ENCODE measurements around the gene CCL11. TPM values are rescaled to one million over a fixed set of nuclear protein-coding genes. Genes with fewer than 3 reads are reported as not detected.

The CCL11 gene
- total and polyA plus RNA-seq, 2 experiments from 2014 or later, result not detected

GRCh38 chr17:34257299-34257985 lies 28.1 kb upstream of the CCL11 start (continued):
- TF ChIP-seq, protein P1, sequence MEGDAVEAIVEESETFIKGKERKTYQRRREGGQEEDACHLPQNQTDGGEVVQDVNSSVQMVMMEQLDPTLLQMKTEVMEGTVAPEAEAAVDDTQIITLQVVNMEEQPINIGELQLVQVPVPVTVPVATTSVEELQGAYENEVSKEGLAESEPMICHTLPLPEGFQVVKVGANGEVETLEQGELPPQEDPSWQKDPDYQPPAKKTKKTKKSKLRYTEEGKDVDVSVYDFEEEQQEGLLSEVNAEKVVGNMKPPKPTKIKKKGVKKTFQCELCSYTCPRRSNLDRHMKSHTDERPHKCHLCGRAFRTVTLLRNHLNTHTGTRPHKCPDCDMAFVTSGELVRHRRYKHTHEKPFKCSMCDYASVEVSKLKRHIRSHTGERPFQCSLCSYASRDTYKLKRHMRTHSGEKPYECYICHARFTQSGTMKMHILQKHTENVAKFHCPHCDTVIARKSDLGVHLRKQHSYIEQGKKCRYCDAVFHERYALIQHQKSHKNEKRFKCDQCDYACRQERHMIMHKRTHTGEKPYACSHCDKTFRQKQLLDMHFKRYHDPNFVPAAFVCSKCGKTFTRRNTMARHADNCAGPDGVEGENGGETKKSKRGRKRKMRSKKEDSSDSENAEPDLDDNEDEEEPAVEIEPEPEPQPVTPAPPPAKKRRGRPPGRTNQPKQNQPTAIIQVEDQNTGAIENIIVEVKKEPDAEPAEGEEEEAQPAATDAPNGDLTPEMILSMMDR (conservative IDR thresholded peaks at IDR 0.05; ENCODE audit: low read depth in 2 of 2), result no peak
- TF ChIP-seq, protein P2, sequence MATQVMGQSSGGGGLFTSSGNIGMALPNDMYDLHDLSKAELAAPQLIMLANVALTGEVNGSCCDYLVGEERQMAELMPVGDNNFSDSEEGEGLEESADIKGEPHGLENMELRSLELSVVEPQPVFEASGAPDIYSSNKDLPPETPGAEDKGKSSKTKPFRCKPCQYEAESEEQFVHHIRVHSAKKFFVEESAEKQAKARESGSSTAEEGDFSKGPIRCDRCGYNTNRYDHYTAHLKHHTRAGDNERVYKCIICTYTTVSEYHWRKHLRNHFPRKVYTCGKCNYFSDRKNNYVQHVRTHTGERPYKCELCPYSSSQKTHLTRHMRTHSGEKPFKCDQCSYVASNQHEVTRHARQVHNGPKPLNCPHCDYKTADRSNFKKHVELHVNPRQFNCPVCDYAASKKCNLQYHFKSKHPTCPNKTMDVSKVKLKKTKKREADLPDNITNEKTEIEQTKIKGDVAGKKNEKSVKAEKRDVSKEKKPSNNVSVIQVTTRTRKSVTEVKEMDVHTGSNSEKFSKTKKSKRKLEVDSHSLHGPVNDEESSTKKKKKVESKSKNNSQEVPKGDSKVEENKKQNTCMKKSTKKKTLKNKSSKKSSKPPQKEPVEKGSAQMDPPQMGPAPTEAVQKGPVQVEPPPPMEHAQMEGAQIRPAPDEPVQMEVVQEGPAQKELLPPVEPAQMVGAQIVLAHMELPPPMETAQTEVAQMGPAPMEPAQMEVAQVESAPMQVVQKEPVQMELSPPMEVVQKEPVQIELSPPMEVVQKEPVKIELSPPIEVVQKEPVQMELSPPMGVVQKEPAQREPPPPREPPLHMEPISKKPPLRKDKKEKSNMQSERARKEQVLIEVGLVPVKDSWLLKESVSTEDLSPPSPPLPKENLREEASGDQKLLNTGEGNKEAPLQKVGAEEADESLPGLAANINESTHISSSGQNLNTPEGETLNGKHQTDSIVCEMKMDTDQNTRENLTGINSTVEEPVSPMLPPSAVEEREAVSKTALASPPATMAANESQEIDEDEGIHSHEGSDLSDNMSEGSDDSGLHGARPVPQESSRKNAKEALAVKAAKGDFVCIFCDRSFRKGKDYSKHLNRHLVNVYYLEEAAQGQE (IDR thresholded peaks at IDR 0.05; ENCODE audit: unreplicated experiment), result no peak
- no peak for TF ChIP-seq JUNB (IDR thresholded peaks at IDR 0.05; ENCODE audit: unreplicated experiment)

DNA sequence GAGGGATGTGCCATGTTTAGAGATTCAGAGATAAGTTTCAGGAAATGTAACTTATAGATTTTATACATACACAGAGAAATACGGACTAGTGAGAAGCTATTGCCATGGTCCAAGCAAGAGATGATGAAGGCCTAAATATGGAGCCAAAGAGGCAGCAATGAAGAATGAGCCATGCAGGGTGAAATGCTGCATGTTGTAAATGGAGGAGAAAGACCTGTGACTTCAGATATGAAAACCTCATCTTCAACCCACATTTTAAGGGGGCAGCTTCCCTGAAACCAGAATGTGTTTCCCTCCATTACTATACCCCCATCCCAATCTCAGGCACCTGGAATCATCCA lies 27.6 kb upstream of the CCL11 start:
- H3F3A ChIP-seq (replicated peaks; ENCODE audit: low read depth), result peaks cover 5% of the 10 kb centered on the region
- peaks cover under 1% of the 10 kb centered on the region; the same call in 1 of the 2 replicates for H3K27me3 ChIP-seq (ENCODE audit: insufficient read depth)
- no peaks in the 10 kb centered on the region for H3K9me3 Mint-ChIP-seq
- H3K27me3 Mint-ChIP-seq (ENCODE audit: insufficient read depth, low read depth, poor library complexity), result peaks cover 6% of the 10 kb centered on the region
- peaks cover 24% of the 10 kb centered on the region for H3K4me1 Mint-ChIP-seq
- no peak overlapping the region for H3K4me3 ChIP-seq
- H3K4me3 Mint-ChIP-seq, result no peak overlapping the region
- no peaks in the 10 kb centered on the region for H4K20me1 ChIP-seq (replicated peaks; ENCODE audit: insufficient read depth)
- H3K4me2 ChIP-seq, result no peak overlapping the region
- H3K36me3 Mint-ChIP-seq (ENCODE audit: low read depth), result no peaks in the 10 kb centered on the region; the same call in 2 of the 3 replicates
- H3K36me3 ChIP-seq (ENCODE audit: insufficient read depth), result no peaks in the 10 kb centered on the region; the same call in 1 of the 2 replicates
- peaks cover 8% of the 10 kb centered on the region; the same call in 1 of the 2 replicates for H3K9me2 ChIP-seq (ENCODE audit: insufficient read depth)
- no peaks in the 10 kb centered on the region for H3K79me2 ChIP-seq (replicated peaks; ENCODE audit: insufficient read depth)
- H2AFZ ChIP-seq, result no peak overlapping the region
- TF ChIP-seq, protein P2 (IDR thresholded peaks at IDR 0.05; ENCODE audit: unreplicated experiment), result no peak
- TF ChIP-seq STAT1 (IDR thresholded peaks at IDR 0.05; ENCODE audit: unreplicated experiment) (no peak), ZNF114 (CRISPR knock-in tag; IDR thresholded peaks at IDR 0.05) (no peak), NANOG (IDR thresholded peaks at IDR 0.05; ENCODE audit: borderline replicate concordance) (no peak), ZNF462 (CRISPR knock-in tag; IDR thresholded peaks at IDR 0.05) (no peak)
- no peak for DNase-seq (ENCODE audit: low spot score)
- peaks cover 25% of the 10 kb centered on the region for H3K4me1 ChIP-seq (ENCODE audit: insufficient read depth)
- ATAC-seq, result no peak
- H3K27ac Mint-ChIP-seq, result no peak overlapping the region
- no peak overlapping the region for H3K27ac ChIP-seq (ENCODE audit: low read depth)
